CD4-positive, alpha-beta T cell treated with Interferon alpha-2 for 1 hour (primary cell): ENCODE data around the gene ACAP3.

Source experiments
- DNase-seq, 2 donors: peaks; one replicate each; pipeline ENCODE4 v3.0.0-alpha.2; 2020 to 2022

ACAP3 gene

GRCh38 chr1:1242461-1243265, 65.1 kb downstream of the ACAP3 start:
- no peak for DNase-seq
